PFSK-1 (cell line): ENCODE data around the gene VDAC1.

Source experiments
- FOXP2 ChIP-seq: optimal IDR thresholded peaks from 2 replicates; pipeline ENCODE3; 2011; ENCODE audit warnings: borderline replicate concordance, control low read depth, inconsistent platforms; ENCODE audit not compliant: insufficient read depth; ENCODE audit errors: extremely low read length, extremely low read depth
- POLR2AphosphoS5 ChIP-seq: IDR thresholded peaks from 2 replicates; pipeline ENCODE4 v1.6.1; 2012; ENCODE audit warnings: low read depth, mild to moderate bottlenecking, control low read depth, low read length, moderate library complexity
- SIN3A ChIP-seq: IDR thresholded peaks from 2 replicates; pipeline ENCODE4 v1.6.1; 2012; ENCODE audit warnings: mild to moderate bottlenecking, low read length, moderate library complexity, borderline replicate concordance; ENCODE audit not compliant: insufficient read depth
- TAF1 ChIP-seq: IDR thresholded peaks from 2 replicates; pipeline ENCODE4 v1.6.1; 2012; ENCODE audit warnings: low read length, control low read depth, borderline replicate concordance; ENCODE audit not compliant: insufficient read depth
- TF ChIP-seq, protein P1 (sequence below), 2 experiments: IDR thresholded peaks; 2 replicates each; pipeline versions ENCODE4 v1.6.1 to v1.8.0; 2011 to 2012; ENCODE audit warnings: low read depth in 2 of 2, low read length in 2 of 2, control low read depth in 1 of 2, inconsistent platforms in 1 of 2, mild to moderate bottlenecking in 1 of 2, moderate library complexity in 1 of 2; ENCODE audit not compliant: insufficient read depth in 1 of 2

VDAC1 gene

DNA sequence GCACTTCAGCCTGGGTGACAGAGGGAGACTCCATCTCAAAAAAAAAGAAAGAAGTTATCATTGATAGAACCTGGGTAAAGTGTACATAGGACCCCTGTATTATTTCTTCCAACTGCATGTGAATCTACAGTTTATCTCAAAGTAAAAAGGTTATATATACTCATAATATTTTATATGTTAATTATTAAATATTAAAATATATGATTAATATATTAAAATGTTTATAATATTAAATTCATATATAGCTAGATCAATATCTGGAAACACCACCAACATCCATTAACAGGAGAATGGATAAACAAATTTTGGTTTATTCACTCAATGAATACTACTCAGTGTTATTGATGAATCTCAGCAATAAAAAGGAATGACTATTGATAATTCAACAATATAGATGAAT lies 56.1 kb downstream of the VDAC1 start:
- TF ChIP-seq, protein P1, sequence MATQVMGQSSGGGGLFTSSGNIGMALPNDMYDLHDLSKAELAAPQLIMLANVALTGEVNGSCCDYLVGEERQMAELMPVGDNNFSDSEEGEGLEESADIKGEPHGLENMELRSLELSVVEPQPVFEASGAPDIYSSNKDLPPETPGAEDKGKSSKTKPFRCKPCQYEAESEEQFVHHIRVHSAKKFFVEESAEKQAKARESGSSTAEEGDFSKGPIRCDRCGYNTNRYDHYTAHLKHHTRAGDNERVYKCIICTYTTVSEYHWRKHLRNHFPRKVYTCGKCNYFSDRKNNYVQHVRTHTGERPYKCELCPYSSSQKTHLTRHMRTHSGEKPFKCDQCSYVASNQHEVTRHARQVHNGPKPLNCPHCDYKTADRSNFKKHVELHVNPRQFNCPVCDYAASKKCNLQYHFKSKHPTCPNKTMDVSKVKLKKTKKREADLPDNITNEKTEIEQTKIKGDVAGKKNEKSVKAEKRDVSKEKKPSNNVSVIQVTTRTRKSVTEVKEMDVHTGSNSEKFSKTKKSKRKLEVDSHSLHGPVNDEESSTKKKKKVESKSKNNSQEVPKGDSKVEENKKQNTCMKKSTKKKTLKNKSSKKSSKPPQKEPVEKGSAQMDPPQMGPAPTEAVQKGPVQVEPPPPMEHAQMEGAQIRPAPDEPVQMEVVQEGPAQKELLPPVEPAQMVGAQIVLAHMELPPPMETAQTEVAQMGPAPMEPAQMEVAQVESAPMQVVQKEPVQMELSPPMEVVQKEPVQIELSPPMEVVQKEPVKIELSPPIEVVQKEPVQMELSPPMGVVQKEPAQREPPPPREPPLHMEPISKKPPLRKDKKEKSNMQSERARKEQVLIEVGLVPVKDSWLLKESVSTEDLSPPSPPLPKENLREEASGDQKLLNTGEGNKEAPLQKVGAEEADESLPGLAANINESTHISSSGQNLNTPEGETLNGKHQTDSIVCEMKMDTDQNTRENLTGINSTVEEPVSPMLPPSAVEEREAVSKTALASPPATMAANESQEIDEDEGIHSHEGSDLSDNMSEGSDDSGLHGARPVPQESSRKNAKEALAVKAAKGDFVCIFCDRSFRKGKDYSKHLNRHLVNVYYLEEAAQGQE (IDR thresholded peaks at IDR 0.05; ENCODE audit: insufficient read depth in 1 of 2, low read depth in 2 of 2, low read length in 2 of 2): no peak
- no peak for TF ChIP-seq SIN3A
- TF ChIP-seq POLR2AphosphoS5: no peak
- TF ChIP-seq FOXP2: no peak
- TF ChIP-seq TAF1: no peak

DNA sequence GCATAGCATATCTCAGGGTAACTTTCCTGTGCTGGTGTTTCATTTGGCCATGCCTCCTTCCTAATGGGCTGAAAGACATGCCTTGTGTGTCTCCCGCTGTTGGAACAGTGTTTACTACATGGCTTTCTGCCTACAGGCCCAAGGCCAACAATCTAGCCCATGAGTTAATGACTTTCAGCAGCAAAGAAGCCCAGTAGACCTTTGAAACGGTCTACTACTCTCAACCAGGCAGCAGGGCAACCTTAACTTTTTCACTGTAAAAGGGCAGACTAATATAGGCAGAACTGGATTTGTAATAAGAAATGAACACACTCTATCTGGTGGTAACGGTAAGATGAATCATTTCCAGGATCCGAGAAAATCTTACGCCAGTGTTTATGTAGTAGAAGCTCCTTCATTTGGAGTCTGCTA lies 57.3 kb downstream of the VDAC1 start:
- TF ChIP-seq, protein P1 (IDR thresholded peaks at IDR 0.05; ENCODE audit: insufficient read depth in 1 of 2, low read depth in 2 of 2, low read length in 2 of 2): no peak
- TF ChIP-seq FOXP2 (no peak), SIN3A (no peak), POLR2AphosphoS5 (no peak), TAF1 (no peak)

DNA sequence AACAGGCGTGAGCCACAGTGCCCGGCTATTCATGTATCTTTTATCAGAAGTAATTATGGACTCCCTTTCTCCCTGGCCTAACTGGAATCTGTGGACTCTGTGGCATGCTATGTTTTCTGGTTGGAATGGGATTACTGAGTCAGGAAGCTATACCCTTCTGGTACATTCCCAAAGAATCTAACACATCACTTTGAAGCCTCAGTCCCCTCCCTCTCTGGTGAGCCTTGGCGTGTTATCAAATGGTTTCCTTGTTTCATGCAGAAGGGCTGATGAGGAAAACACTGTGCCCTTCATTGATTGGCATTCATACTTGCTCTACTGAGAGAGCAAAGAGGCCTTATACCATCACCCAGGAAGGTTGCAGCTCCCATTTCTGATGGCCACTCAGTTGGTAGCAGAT lies 59.2 kb downstream of the VDAC1 start:
- TF ChIP-seq POLR2AphosphoS5: no peak
- TF ChIP-seq, protein P1 (IDR thresholded peaks at IDR 0.05; ENCODE audit: insufficient read depth in 1 of 2, low read depth in 2 of 2, low read length in 2 of 2): no peak
- TF ChIP-seq TAF1: no peak
- no peak for TF ChIP-seq SIN3A
- TF ChIP-seq FOXP2: no peak

DNA sequence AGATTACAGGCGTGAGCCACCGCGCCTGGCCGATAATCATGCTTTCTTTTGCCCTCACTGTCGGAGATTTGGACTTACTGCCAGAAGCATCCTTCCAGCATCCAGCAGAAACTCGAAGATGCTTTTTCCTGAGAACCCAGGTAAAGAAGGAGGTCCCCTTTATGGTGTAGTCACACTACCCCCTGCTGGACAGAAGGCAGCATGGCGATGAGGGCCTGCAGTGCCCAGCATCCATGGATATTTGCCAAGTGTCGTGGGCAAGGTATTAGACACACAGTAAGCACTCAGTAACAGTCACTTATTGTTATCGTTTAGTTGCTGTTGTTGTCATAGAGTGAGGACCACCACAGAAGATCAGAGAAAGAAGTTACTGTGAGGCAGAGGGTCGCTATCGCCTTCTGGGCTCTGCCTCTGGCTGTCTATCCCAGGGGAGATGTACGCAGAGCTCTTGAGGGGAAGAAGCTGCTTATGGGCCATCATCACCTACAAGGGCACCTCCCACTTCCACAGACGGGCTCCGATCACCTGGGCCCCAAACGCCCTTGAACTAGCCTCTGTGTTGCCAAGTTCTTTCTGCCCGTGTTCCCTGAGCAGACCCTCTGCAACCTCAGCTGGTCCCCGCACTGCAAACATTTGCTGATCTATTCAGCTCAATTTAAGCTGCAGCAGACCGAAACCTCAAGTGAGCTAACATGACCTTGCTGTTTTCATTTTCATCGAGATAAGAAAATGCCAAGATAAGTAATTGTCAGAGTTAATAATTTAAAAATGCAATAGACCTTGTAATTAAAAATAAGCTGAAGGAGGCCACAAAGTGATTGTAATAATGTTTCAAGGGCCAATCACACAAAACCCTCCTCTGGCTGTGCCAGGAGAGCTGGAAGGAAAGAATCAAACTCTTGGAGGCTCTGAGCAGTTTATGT lies 60.3 kb downstream of the VDAC1 start:
- TF ChIP-seq FOXP2 (no peak), SIN3A (no peak), TAF1 (no peak), POLR2AphosphoS5 (no peak)
- TF ChIP-seq, protein P1 (IDR thresholded peaks at IDR 0.05; ENCODE audit: insufficient read depth in 1 of 2, low read depth in 2 of 2, low read length in 2 of 2): no peak

DNA sequence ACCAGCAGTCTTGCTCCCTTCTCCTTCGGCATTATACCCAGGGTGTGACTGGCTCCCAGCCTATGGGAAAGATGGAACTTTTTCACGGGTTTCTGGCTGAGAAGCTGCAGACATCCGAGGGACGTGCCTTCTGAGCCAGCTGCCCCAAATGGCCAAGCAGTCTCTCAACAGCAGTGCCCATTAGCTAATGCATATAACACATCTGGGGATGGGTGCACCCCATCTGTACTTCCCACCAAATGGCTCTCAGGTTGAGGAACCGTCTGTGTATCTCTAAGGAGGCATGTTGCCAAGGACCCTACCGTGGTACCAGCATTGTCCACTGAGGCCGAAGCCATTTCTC lies 61.3 kb downstream of the VDAC1 start:
- TF ChIP-seq POLR2AphosphoS5 (no peak), FOXP2 (no peak), TAF1 (no peak), SIN3A (no peak)
- TF ChIP-seq, protein P1 (IDR thresholded peaks at IDR 0.05; ENCODE audit: insufficient read depth in 1 of 2, low read depth in 2 of 2, low read length in 2 of 2): no peak
